K562 (cell line): ENCODE results near the gene GP1BB. TPM values are rescaled to one million over a fixed set of nuclear protein-coding genes. Genes with fewer than 3 reads are reported as not detected.

Experiments
- CBFA2T3 ChIP-seq: fragments of 450-650 bp; IDR thresholded peaks from 2 replicates; pipeline ENCODE4 v1.6.1; 2017
- CXXC5 ChIP-seq: fragments of 250-450 bp; sonication (Bioruptor Pico); IDR thresholded peaks from 2 replicates; pipeline ENCODE4 v1.8.0; 2022; ENCODE audit warnings: inconsistent platforms, mild to moderate bottlenecking, moderate library complexity
- HMG20B ChIP-seq: fragments of 250-450 bp; sonication (Bioruptor Pico); IDR thresholded peaks from 2 replicates; pipeline ENCODE4 v1.5.0; 2021; ENCODE audit warnings: mild to moderate bottlenecking
- RBBP5 ChIP-seq: fragments of 200-600 bp; sonication (generic); IDR thresholded peaks from 2 replicates; pipeline ENCODE4 v1.6.1; 2012; ENCODE audit warnings: borderline replicate concordance, mild to moderate bottlenecking, low read length, control low read depth, inconsistent platforms; ENCODE audit not compliant: insufficient read depth, poor library complexity, severe bottlenecking
- RBM17 ChIP-seq: fragments of 200-400 bp; formaldehyde crosslinking; IDR thresholded peaks from 2 replicates; pipeline ENCODE4 v1.6.1; 2017; ENCODE audit warnings: low read depth, mild to moderate bottlenecking, low read length, borderline replicate concordance
- SIN3A ChIP-seq, 2 experiments: fragments of 150-350 bp in 1 of 2; IDR thresholded peaks; 2 replicates each; pipeline ENCODE4 v1.6.1; 2011 to 2016; ENCODE audit warnings: borderline replicate concordance in 2 of 2, low read depth in 2 of 2, low read length in 2 of 2, mild to moderate bottlenecking in 2 of 2, moderate library complexity in 2 of 2; ENCODE audit not compliant: control insufficient read depth in 1 of 2
- TFAM ChIP-seq: fragments of 250-450 bp; sonication (Bioruptor Pico); conservative IDR thresholded peaks from 2 replicates; pipeline ENCODE4 v1.5.0; 2021; ENCODE audit warnings: mild to moderate bottlenecking, moderate library complexity
- TSC22D4 ChIP-seq: fragments of 450-650 bp; IDR thresholded peaks from 2 replicates; pipeline ENCODE4 v1.6.1; 2016; ENCODE audit warnings: missing genetic modification characterization, missing biosample characterization, control low read depth
- ZNF12 ChIP-seq: sonication (generic); formaldehyde crosslinking; IDR thresholded peaks from 2 replicates; pipeline ENCODE4 v1.4.0; 2020; ENCODE audit warnings: mild to moderate bottlenecking, missing genetic modification reagents
- ZNF232 ChIP-seq: sonication (generic); formaldehyde crosslinking; IDR thresholded peaks from 2 replicates; pipeline ENCODE4 v1.8.0; 2022; ENCODE audit warnings: mild to moderate bottlenecking, missing genetic modification reagents
- ZNF785 ChIP-seq: fragments of 250-450 bp; sonication (Bioruptor Pico); IDR thresholded peaks from 2 replicates; pipeline ENCODE4 v1.4.0; 2020; ENCODE audit warnings: mild to moderate bottlenecking
- polyA plus RNA-seq, 8 experiments: library from polyadenylated mRNA; depleted of rRNA in 4 of 8; stranded (reverse) in 5 of 8; unstranded in 3 of 8; fragments of >200 nt; fragmentation: Nextera tagmentation in 2 of 8; fragmentation: Illumina TruSeq in 1 of 8; extraction: Ambion mirVana in 2 of 8; extraction: Trizol in 1 of 8; gene quantifications; 2 replicates each; pipeline versions ENCODE4 v1.2.1 to v1.2.3, GENCODE V29; 2011 to 2014; ENCODE audit warnings: inconsistent platforms in 1 of 8, missing spikeins in 1 of 8
- total RNA-seq, 7 experiments: library from RNA; depleted of rRNA in 6 of 7; stranded (reverse); fragments of >200 nt in 6 of 7; fragmentation: Illumina TruSeq in 2 of 7; extraction: Trizol in 2 of 7; gene quantifications; 2 replicates each; pipeline versions ENCODE4 v1.2.1 to v1.2.3, GENCODE V29; 2011 to 2021; ENCODE audit warnings: low replicate concordance in 1 of 7
- TF ChIP-seq, protein P1 (sequence below): IDR thresholded peaks from 3 replicates; pipeline ENCODE4 v1.6.1; 2011; ENCODE audit warnings: borderline replicate concordance, mild to moderate bottlenecking; ENCODE audit not compliant: insufficient read length, insufficient read depth
- TF ChIP-seq, protein P2 (sequence below): sonication (generic); formaldehyde crosslinking; IDR thresholded peaks from 2 replicates; pipeline ENCODE4 v1.8.0; 2022; ENCODE audit warnings: missing genetic modification reagents, mild to moderate bottlenecking, moderate library complexity, borderline replicate concordance
- TF ChIP-seq, protein P3 (sequence below): sonication (generic); formaldehyde crosslinking; IDR thresholded peaks from 2 replicates; pipeline ENCODE4 v1.8.1; 2023; ENCODE audit warnings: mild to moderate bottlenecking, missing genetic modification reagents

GP1BB gene
- total and polyA plus RNA-seq, 9 of the 15 experiments (the other 6 are each of a cell fraction or from before 2014, with no cell fraction given), result 0.69 to 162 (median 2.8) TPM

DNA sequence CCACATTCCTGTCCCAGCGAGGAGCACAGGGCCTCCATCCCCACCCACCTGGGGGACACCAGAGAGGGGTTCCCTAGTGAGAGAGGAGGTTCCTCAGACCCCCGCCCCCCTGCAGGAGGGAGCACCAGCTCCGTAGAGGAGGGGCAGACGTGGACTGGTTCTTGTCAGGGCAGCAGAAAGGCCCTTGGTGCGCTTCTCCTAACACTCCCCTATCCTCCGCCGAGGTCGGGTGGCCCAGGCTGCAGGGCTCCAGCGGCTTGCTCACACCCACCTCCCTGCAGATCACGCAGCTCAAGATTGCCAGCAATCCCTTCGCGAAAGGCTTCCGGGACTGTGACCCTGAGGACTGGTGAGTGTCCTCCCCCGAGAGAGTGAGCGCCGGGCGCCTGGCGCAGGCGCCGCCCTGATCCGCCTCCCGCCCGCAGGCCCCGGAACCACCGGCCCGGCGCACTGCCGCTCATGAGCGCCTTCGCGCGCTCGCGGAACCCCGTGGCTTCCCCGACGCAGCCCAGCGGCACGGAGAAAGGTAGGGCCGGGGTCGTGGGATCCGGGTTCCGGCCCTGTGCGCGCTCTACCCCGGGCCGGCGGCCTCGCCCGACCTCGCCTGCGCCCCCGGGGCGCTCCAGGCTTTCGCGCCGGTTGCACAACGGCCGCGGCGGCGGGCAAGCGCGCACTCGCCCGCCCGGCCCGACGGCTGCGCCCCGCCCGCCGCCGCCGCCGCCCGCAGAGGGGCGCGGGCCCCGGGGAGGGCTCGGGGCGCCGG lies 42.3 kb downstream of the GP1BB start (continued):
- TF ChIP-seq HMG20B (CRISPR knock-in tag) (no peak), RBM17 (no peak), ZNF232 (CRISPR knock-in tag) (no peak), TSC22D4 (tag) (no peak), RBBP5 (no peak), TFAM (CRISPR knock-in tag) (no peak), ZNF12 (CRISPR knock-in tag) (no peak), CXXC5 (CRISPR knock-in tag) (peak; percentile 56), ZNF785 (no peak), CBFA2T3 (0 out of 2 replicates have a peak, but pooled peaks have one; percentile 2), SIN3A (IDR thresholded peaks at IDR 0.05; ENCODE audit: borderline replicate concordance in 2 of 2, control insufficient read depth in 1 of 2, low read depth in 2 of 2, low read length in 2 of 2) (no peak)
- TF ChIP-seq, protein P1, sequence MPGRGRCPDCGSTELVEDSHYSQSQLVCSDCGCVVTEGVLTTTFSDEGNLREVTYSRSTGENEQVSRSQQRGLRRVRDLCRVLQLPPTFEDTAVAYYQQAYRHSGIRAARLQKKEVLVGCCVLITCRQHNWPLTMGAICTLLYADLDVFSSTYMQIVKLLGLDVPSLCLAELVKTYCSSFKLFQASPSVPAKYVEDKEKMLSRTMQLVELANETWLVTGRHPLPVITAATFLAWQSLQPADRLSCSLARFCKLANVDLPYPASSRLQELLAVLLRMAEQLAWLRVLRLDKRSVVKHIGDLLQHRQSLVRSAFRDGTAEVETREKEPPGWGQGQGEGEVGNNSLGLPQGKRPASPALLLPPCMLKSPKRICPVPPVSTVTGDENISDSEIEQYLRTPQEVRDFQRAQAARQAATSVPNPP, result no peak
- TF ChIP-seq, protein P2, sequence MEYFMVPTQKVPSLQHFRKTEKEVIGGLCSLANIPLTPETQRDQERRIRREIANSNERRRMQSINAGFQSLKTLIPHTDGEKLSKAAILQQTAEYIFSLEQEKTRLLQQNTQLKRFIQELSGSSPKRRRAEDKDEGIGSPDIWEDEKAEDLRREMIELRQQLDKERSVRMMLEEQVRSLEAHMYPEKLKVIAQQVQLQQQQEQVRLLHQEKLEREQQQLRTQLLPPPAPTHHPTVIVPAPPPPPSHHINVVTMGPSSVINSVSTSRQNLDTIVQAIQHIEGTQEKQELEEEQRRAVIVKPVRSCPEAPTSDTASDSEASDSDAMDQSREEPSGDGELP (CRISPR knock-in tag), result no peak
- TF ChIP-seq, protein P3, sequence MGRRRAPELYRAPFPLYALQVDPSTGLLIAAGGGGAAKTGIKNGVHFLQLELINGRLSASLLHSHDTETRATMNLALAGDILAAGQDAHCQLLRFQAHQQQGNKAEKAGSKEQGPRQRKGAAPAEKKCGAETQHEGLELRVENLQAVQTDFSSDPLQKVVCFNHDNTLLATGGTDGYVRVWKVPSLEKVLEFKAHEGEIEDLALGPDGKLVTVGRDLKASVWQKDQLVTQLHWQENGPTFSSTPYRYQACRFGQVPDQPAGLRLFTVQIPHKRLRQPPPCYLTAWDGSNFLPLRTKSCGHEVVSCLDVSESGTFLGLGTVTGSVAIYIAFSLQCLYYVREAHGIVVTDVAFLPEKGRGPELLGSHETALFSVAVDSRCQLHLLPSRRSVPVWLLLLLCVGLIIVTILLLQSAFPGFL, result no peak
